GM18873 (cell line): Measurements from ENCODE around the gene CSNK1G1.
"Not testable (repeated sequence)": the region's sequence is repeated elsewhere in the genome, so short reads cannot be mapped to it uniquely, and the experiment has no call there.

Experiments used
- ATAC-seq: cut with Tn5 transposase; IDR thresholded peaks from one replicate; pipeline ENCODE4 v1.9.1; 2021; ENCODE audit warnings: mild to moderate bottlenecking, moderate library complexity, moderate number of reproducible peaks; ENCODE audit not compliant: unreplicated experiment, low FRiP score

Gene CSNK1G1

GRCh38 chr15:64289550-64289949 is 66.4 kb downstream of the CSNK1G1 start:
- no peak for ATAC-seq

- ATAC-seq: no peak
Observed at GRCh38 chr15:64288999-64289398, 67.0 kb downstream of the CSNK1G1 start.

GRCh38 chr15:64288577-64288976 is 67.4 kb downstream of the CSNK1G1 start:
- no peak for ATAC-seq

DNA sequence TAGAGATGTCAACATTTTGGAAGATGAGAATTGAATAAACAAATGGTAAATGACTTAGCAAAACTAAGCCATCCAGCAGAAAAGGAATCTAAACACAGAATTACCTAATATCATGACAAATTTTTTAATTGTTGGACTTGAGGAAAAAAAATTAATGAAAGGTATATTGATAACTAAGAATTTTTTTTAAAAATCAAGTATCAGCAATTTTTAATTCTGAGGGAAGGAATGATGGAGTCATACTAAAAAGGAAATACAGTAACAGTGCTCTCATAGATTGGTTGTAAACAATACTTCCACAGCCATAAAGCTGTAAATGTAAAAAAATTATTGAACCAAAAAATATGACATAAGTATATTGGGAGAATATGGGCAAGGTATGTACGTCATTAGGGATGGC is 68.0 kb downstream of the CSNK1G1 start:
- no peak for ATAC-seq

GRCh38 chr15:64286473-64286872 is 69.5 kb downstream of the CSNK1G1 start:
- ATAC-seq: no peak

DNA sequence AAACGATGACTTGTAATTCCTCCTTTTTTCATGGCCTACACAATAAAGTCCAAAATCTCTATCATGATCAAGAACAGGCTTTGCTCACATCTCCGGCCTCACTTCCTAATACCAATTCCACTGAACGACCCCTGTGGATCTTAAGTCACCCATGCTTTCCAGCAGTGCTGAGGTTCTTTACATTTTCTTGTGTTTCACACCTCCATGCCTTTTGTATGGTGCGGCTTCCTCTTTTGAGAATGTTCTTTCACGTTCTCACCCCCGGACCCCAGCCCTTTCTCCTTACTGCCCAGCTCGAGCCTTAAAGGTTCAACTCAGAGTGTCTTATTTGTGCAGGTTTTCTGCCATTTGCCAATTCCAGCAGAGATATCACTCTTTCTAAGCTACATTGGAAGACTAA is 70.1 kb downstream of the CSNK1G1 start:
- no peak for ATAC-seq

GRCh38 chr15:64285150-64285549 is 70.8 kb downstream of the CSNK1G1 start:
- no peak for ATAC-seq

DNA sequence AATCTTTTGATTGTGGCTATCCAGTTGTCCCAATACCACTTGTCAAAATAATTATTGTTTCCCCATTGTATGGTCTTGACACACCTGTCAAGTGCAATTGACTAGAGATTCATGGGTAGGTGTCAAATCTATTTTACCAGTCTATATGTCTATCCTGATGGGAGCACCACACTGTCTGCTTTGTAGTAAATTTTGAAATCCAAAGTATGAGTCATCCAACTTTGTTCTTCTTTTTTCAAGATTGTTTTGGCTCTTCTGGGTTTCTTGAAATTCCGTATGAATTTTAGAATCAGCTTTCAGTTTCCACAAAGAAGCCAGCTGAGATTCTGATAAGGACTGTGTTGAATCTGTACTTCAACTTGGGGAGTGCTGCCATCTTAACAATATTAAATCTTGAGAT is 71.9 kb downstream of the CSNK1G1 start:
- ATAC-seq: no peak

DNA sequence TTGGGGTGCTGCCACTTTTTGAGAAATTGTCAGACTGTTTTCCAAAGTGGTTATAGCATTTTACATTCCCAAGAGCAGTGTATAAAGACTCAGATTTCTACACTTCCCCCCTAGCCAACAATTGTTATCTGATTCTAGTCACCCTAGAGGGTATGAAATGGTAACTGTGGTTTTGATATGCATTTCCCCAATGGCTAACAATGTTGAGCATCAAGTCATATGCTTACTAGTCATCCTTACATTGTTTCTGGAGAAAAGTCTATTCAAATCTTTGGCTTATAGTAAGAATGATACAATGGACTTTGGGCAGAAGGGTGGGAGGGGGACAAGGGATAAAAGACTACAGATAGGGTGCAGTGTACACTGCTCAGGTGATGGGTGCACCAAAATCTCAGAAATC is 73.3 kb downstream of the CSNK1G1 start:
- ATAC-seq: no peak

DNA sequence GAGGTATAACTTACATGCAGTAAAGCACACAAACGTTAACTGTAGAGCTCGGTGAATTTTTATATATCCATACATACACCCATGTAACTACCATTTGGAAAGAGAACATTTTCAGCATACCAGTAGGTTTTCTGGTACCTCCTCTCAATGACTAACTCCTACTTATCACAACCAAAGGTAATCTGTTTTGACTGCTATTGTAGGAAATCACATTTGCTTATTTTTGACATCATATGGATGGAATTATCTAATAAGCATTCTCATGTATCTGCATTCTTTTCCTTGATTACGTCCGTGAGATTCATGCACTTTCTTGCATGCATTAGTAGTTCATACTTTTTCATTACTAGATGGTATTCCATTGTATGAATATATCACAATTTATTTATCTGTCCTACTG is 76.8 kb downstream of the CSNK1G1 start:
- no peak for ATAC-seq

DNA sequence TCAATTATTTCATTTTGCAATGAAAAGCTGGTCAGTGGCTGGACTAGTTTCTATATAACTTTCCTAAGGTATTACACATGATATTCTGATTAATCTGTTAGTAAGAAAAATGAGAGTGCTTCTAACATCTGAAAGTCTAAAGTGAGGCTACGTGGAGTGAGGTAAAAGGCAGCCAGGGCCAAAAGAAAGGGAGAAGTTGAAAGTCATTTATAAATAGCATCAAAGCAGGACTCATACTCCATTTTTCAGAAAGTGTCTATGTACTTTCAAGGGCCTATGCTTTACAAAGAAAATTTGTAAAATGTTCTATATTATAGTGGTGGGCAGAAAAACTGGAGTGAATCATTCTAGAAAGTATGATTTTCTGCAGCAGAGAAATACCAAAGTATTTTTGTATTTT is 80.0 kb downstream of the CSNK1G1 start:
- ATAC-seq: no peak

DNA sequence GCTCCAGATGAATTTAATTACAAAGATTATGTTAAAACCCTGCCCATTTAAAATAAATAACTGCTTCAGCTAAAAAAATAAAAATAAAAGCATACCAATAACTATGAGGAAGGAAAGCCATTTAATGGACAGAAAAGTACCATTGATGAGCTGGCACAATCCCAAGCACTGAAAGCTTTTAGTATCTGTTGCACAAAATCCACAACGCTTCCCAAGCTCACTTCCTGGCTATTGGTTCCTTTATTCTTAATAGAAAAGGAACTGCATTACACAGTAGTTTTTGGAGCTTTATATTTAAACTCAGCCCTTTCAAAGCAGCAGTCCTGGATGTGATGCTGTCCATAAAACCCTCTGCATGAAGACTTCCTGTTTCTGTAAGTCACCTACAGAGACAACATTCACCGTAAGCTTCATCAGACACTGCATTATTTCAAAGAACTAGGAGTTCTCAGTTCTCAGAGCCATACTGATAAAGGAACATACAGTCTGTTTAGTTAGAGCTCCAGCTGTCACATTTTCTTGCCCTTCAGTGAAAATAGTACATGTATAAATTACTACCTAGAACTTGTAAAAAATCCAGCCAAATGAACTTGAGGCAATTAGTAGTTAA is 81.5 kb downstream of the CSNK1G1 start:
- no peak for ATAC-seq

- no peak for ATAC-seq
Observed at GRCh38 chr15:64267331-64267973, 88.5 kb downstream of the CSNK1G1 start.

GRCh38 chr15:64265188-64265587 is 90.8 kb downstream of the CSNK1G1 start:
- ATAC-seq: not testable (repeated sequence)

DNA sequence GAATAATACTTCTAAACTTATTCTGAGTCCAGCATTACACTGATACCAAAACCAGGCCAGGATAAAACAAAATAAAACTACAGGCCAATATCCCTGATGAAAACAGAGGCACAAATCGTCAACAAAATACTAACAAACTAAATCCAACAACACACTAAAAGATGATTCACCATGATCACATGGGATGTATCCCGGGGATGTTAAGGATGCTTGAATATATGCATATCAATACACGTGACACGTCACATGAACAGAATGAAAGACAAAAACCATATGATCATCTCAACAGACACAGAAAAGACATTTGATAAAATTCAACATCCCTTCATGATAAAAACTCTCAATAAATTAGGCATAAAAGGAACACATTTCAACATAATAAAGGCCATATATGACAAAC is 91.5 kb downstream of the CSNK1G1 start:
- no peak for ATAC-seq

- no peak for ATAC-seq
Observed at GRCh38 chr15:64263567-64263966, 92.4 kb downstream of the CSNK1G1 start.

DNA sequence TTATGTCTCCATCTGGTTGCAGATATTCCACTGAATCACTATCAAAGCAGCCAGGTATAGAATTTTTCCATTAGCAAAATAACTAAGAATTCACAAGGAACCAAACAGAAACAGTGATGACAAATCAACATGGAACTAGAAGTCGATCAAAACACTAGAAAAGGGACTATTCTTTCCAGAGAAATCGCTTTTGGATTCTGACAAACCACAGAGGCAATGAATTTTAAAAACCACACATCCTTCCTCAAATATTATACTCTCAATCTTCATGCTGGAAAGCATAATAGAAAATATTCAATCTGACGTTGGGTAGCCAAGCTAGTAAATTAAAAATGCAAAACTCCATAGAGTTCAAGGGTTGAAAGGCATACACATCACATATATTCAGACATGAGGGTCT is 99.9 kb downstream of the CSNK1G1 start:
- ATAC-seq: no peak

DNA sequence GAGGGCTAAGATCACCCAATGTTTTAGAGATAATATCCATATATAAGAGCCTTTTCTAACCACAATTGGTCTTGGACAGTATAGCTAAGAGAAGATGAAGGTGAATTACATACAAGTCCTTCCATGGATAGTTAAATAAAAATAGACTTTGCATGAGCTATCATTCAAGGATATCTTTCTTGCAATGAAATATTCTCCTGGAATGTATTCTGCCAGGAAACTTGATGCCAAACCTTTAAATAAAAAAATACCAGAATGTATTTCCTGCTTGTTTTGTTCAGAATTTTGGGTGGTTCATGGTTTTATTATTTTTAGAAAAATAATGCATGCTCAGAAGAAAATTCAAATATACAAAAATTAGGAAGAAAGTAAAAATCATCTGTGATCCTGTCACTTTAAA is 104.3 kb downstream of the CSNK1G1 start:
- ATAC-seq: no peak

DNA sequence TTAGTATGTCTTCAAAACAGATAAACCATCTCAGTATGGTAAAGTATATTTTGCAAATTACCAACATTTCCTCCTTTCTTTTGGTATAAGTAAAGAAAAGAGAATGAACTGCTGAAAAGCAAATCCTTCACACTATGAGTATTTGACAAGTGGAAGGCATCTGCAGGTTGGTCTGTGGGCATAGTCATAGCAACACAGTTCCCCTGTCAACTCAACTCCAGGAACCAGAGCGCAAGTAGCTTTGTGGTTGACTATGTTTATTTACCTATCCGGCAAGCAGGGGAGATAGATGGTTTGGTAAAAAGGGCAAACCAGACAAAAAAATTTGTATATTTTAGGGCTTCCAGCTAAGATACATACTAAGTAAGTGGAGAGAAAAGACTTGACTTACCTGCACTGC is 104.9 kb downstream of the CSNK1G1 start:
- no peak for ATAC-seq

- no peak for ATAC-seq
Observed at GRCh38 chr15:64249883-64250575, 105.9 kb downstream of the CSNK1G1 start.

DNA sequence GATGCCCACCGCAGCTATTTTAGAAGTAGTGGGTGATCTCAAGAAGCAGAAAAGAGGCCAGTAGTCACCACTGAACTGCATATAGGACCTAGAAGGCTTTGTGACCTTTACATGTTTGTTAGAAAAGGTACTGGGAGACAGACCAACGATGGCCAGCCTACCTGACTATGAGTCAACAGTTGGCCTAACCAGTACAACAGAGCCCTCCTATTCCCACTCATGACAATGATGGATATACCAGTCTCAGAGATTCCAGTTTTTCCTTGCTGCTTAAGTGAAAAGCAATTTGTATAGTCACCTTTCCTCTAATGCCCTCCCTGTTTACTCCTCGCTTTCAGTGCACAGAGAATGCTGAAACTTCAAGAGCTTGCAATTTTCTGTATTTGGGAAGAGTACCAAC is 106.6 kb downstream of the CSNK1G1 start:
- ATAC-seq: no peak
